NCI-H2081 (cell line): ENCODE data around the gene HINT2.

Experiments
- DNase-seq, 2 experiments: peaks; one replicate each; lab custom pipeline; 2025; lab: John Stamatoyannopoulos, UW

The HINT2 gene

GRCh38 chr9:35774907-35775635 lies 39.8 kb downstream of the HINT2 start:
- DNase-seq, result peak in 1 of 2 experiments; percentile 65

GRCh38 chr9:35771943-35772342 lies 42.9 kb downstream of the HINT2 start:
- DNase-seq, result peak in 1 of 2 experiments; percentile 73

- peak; percentile 87 to 97 for DNase-seq
Observed at GRCh38 chr9:35771534-35771933, 43.3 kb downstream of the HINT2 start.

GRCh38 chr9:35771075-35771433 lies 43.8 kb downstream of the HINT2 start:
- DNase-seq, result peak in 1 of 2 experiments; percentile 62

- DNase-seq, result no peak
Observed at GRCh38 chr9:35769763-35770162, 45.1 kb downstream of the HINT2 start.

- no peak for DNase-seq
Observed at GRCh38 chr9:35767458-35767857, 47.4 kb downstream of the HINT2 start.

- no peak for DNase-seq
Observed at GRCh38 chr9:35766997-35767396, 47.8 kb downstream of the HINT2 start.

- no peak for DNase-seq
Observed at GRCh38 chr9:35763803-35764202, 51.0 kb downstream of the HINT2 start.

- no peak for DNase-seq
Observed at GRCh38 chr9:35763181-35763580, 51.7 kb downstream of the HINT2 start.
